LHCN-M2 (cell line): ENCODE measurements around the gene TSC22D3. TPM values are rescaled to one million over a fixed set of nuclear protein-coding genes. Genes with fewer than 3 reads are reported as not detected.

Experiments
- DNase-seq: peaks from one replicate; pipeline ENCODE4 v3.0.0-alpha.2; 2012; ENCODE audit warnings: low read depth
- total RNA-seq: library from RNA; depleted of rRNA; stranded (reverse); fragments of >200 nt; gene quantifications from 2 replicates; pipeline ENCODE4 v1.2.3, GENCODE V29; 2014

TSC22D3 gene
- total RNA-seq, 1 experiment from 2014 or later = 245 TPM

- DNase-seq = no peak
Measured at GRCh38 chrX:107760304-107761077, 15.1 kb downstream of the TSC22D3 start.

- no peak for DNase-seq
Measured at GRCh38 chrX:107758231-107758766, 17.3 kb downstream of the TSC22D3 start.

GRCh38 chrX:107755721-107756120 is 19.9 kb downstream of the TSC22D3 start:
- DNase-seq = no peak

GRCh38 chrX:107753187-107753586 is 22.4 kb downstream of the TSC22D3 start:
- DNase-seq = no peak

- no peak for DNase-seq
Measured at GRCh38 chrX:107752714-107753113, 22.9 kb downstream of the TSC22D3 start.

- no peak for DNase-seq
Measured at GRCh38 chrX:107752043-107752442, 23.5 kb downstream of the TSC22D3 start.

- DNase-seq = no peak
Measured at GRCh38 chrX:107750861-107751445, 24.6 kb downstream of the TSC22D3 start.

- no peak for DNase-seq
Measured at GRCh38 chrX:107750263-107750662, 25.3 kb downstream of the TSC22D3 start.

- DNase-seq = no peak
Measured at GRCh38 chrX:107748506-107748905, 27.1 kb downstream of the TSC22D3 start.

GRCh38 chrX:107747596-107748161 is 27.9 kb downstream of the TSC22D3 start:
- DNase-seq = peak; percentile 83

- no peak for DNase-seq
Measured at GRCh38 chrX:107744868-107745267, 30.7 kb downstream of the TSC22D3 start.

GRCh38 chrX:107743995-107744394 is 31.6 kb downstream of the TSC22D3 start:
- DNase-seq = no peak

- DNase-seq = peak; percentile 48
Measured at GRCh38 chrX:107742700-107743191, 32.8 kb downstream of the TSC22D3 start.

- no peak for DNase-seq
Measured at GRCh38 chrX:107741404-107741790, 34.2 kb downstream of the TSC22D3 start.

- DNase-seq = no peak
Measured at GRCh38 chrX:107739541-107739940, 36.0 kb downstream of the TSC22D3 start.

- peak; percentile 29 for DNase-seq
Measured at GRCh38 chrX:107738768-107739167, 36.8 kb downstream of the TSC22D3 start.

GRCh38 chrX:107738272-107738671 is 37.3 kb downstream of the TSC22D3 start:
- DNase-seq = no peak

GRCh38 chrX:107736781-107737531 is 38.6 kb downstream of the TSC22D3 start:
- DNase-seq = no peak

GRCh38 chrX:107734646-107735045 is 40.9 kb downstream of the TSC22D3 start:
- DNase-seq = no peak

GRCh38 chrX:107733686-107734085 is 41.9 kb downstream of the TSC22D3 start:
- DNase-seq = no peak

- peak; percentile 80 for DNase-seq
Measured at GRCh38 chrX:107731831-107732502, 43.6 kb downstream of the TSC22D3 start.
